ENCODE measurements around the gene PLAAT5. TPM values are rescaled to one million over a fixed set of nuclear protein-coding genes. Genes with fewer than 3 reads are reported as not detected.

Gene PLAAT5
- total and polyA plus RNA-seq, 2 donors (not counting 3 experiments of a cell fraction or from before 2014, with no cell fraction given): not detected

GRCh38 chr11:63504933-63505586 lies 14.1 kb upstream of the PLAAT5 start:
- no peak overlapping the region for H3K4me3 ChIP-seq (replicated peaks in 1 of 3; ENCODE audit: insufficient read depth in 1 of 3, low read depth in 1 of 3, low read length in 3 of 3)
- H3K36me3 ChIP-seq (ENCODE audit: control insufficient read depth in 2 of 2, extremely low read depth in 1 of 2, insufficient read depth in 2 of 2, low read length in 2 of 2): no peaks in the 10 kb centered on the region
- no TSS peak for BruUV-seq (replicated peaks)
- dilution Hi-C loops (cut with MboI; ENCODE audit: extremely low pct_ligation_motif_present, low sequenced_read_pairs): no loop called here
- DNase-seq (ENCODE audit: low read depth, low spot score) (no peak), FAIRE-seq (no peak)
- intact Hi-C loops (cut with micrococcal nuclease): no loop called here
- H3K9me3 ChIP-seq (replicated peaks; ENCODE audit: control insufficient read depth, insufficient read depth, low read length): no peaks in the 10 kb centered on the region
- H3K79me2 ChIP-seq (ENCODE audit: control insufficient read depth, insufficient read depth, low read length): no peaks in the 10 kb centered on the region
- H2AFZ ChIP-seq (ENCODE audit: low read depth, low read length): no peak overlapping the region
- no peak overlapping the region for H3K9ac ChIP-seq (replicated peaks; ENCODE audit: extremely low read depth, insufficient read depth, low read length)
- no peaks in the 10 kb centered on the region for H3K4me1 ChIP-seq (ENCODE audit: control insufficient read depth, extremely low read depth, insufficient read depth, low read length)
- ChIA-PET CTCF (interaction anchor here (1.5 kb wide), 1 partner anchor 9 kb away, joined by 5 read pairs; no protein-coding TSS in a partner anchor), POLR2A (no interaction called here)
- H3K4me2 ChIP-seq (ENCODE audit: insufficient read depth, low read length): no peak overlapping the region
- H3K27me3 ChIP-seq (ENCODE audit: control insufficient read depth in 2 of 2, insufficient read depth in 2 of 2, low read length in 2 of 2): peaks cover 0 to 11% of the 10 kb centered on the region in 2 experiments
- TF ChIP-seq MAX (IDR thresholded peaks at IDR 0.05; ENCODE audit: insufficient read depth, insufficient read length) (no peak), POLR2AphosphoS5 (IDR thresholded peaks at IDR 0.05; ENCODE audit: insufficient read depth, low read depth, low read length) (no peak), JUN (IDR thresholded peaks at IDR 0.05; ENCODE audit: borderline replicate concordance, insufficient read depth, insufficient read length, low read depth) (no peak), CTCF (IDR thresholded peaks at IDR 0.05; ENCODE audit: extremely low read depth in 1 of 2, insufficient read depth in 1 of 2, low read depth in 1 of 2, low read length in 2 of 2) (no peak), GATA2 (IDR thresholded peaks at IDR 0.05; ENCODE audit: insufficient read depth, insufficient read length, low read depth, low read length) (no peak), EZH2 (IDR thresholded peaks at IDR 0.05; ENCODE audit: borderline replicate concordance, low read depth, low read length, severe bottlenecking) (no peak), POLR2A (IDR thresholded peaks at IDR 0.05; ENCODE audit: low read depth, low read length) (no peak), FOS (IDR thresholded peaks at IDR 0.05; ENCODE audit: borderline replicate concordance, insufficient read depth, low read length) (no peak), MYC (IDR thresholded peaks at IDR 0.05; ENCODE audit: low read depth, low read length) (no peak)
- H3K27ac ChIP-seq (ENCODE audit: insufficient read depth, low read depth, low read length): no peak overlapping the region
- no peaks in the 10 kb centered on the region for H3K9me1 ChIP-seq (replicated peaks; ENCODE audit: control insufficient read depth, extremely low read depth, insufficient read depth, low read length)
- H4K20me1 ChIP-seq (replicated peaks; ENCODE audit: control insufficient read depth, extremely low read depth, insufficient read depth, low read length): no peaks in the 10 kb centered on the region
